Measurements from ENCODE around the gene COPRS.

- TF ChIP-seq SIN3A (IDR thresholded peaks at IDR 0.05; ENCODE audit: borderline replicate concordance, low read depth, low read length) = peak; percentile 92; the same call in 1 of the 2 replicates
- peak; percentile 25 for TF ChIP-seq CTCF (IDR thresholded peaks at IDR 0.05)
- no peak for TF ChIP-seq FOXM1 (IDR thresholded peaks at IDR 0.05; ENCODE audit: low read depth)
Measured at GRCh38 chr17:31858642-31859486, at the start of gene COPRS.
